CD4-positive, CD25-positive, alpha-beta regulatory T cell (primary cell): ENCODE results near the gene IRS2. TPM values are rescaled to one million over a fixed set of nuclear protein-coding genes. Genes with fewer than 3 reads are reported as not detected.

Source experiments
- ATAC-seq, 2 donors: fragments of 150-1000 bp; cut with Tn5 transposase; one replicate each; pipeline ENCODE4 v1.10.0; 2021; ENCODE audit warnings: low read depth in 2 of 2, moderate number of reproducible peaks in 2 of 2, moderate library complexity in 1 of 2
- DNase-seq, 3 donors: peaks; one replicate each; pipeline versions ENCODE4 v3.0.0 to v3.0.0-alpha.2; 2012 to 2022; ENCODE audit warnings: mixed read lengths in 1 of 3
- H3K27ac ChIP-seq: one replicate; pipeline ENCODE4 v1.7.0; 2013; ENCODE audit warnings: mild to moderate bottlenecking, low read length; ENCODE audit not compliant: insufficient read depth, poor library complexity, severe bottlenecking
- H3K27me3 ChIP-seq: one replicate; pipeline ENCODE4 v1.7.0; 2013; ENCODE audit warnings: low read length; ENCODE audit not compliant: control insufficient read depth, insufficient read depth
- H3K36me3 ChIP-seq: one replicate; pipeline ENCODE4 v1.7.0; 2013; ENCODE audit warnings: mild to moderate bottlenecking, low read length, moderate library complexity; ENCODE audit not compliant: control insufficient read depth, insufficient read depth
- H3K4me1 ChIP-seq: 2 replicates; pipeline ENCODE4 v1.7.0; 2013; ENCODE audit warnings: mild to moderate bottlenecking, low read length; ENCODE audit not compliant: insufficient read depth, control insufficient read depth, poor library complexity, severe bottlenecking
- H3K4me3 ChIP-seq: one replicate; pipeline ENCODE4 v1.7.0; 2013; ENCODE audit warnings: low read depth, mild to moderate bottlenecking, low read length, moderate library complexity
- H3K9me3 ChIP-seq, 2 experiments: 1 replicate in 1 of 2; 2 replicates in 1 of 2; pipeline ENCODE4 v1.7.0; 2013; ENCODE audit warnings: low read length in 2 of 2, mild to moderate bottlenecking in 1 of 2, moderate library complexity in 1 of 2; ENCODE audit not compliant: control insufficient read depth in 2 of 2
- H3K27ac Mint-ChIP-seq, 3 donors: one replicate each; pipeline ENCODE4 v1.8.0; 2020 to 2022; ENCODE audit warnings: mild to moderate bottlenecking in 3 of 3, mixed read lengths in 3 of 3, moderate library complexity in 2 of 3
- H3K27me3 Mint-ChIP-seq: one replicate; pipeline ENCODE4 v1.8.0; 2022; ENCODE audit warnings: mild to moderate bottlenecking, mixed read lengths
- H3K36me3 Mint-ChIP-seq: one replicate; pipeline ENCODE4 v1.8.0; 2020; ENCODE audit warnings: mixed read lengths
- H3K4me1 Mint-ChIP-seq, 4 donors: one replicate each; pipeline ENCODE4 v1.8.0; 2020 to 2022; ENCODE audit warnings: mixed read lengths in 4 of 4, mild to moderate bottlenecking in 1 of 4
- H3K4me3 Mint-ChIP-seq, 4 donors: one replicate each; pipeline ENCODE4 v1.8.0; 2020 to 2022; ENCODE audit warnings: mild to moderate bottlenecking in 4 of 4, mixed read lengths in 4 of 4, moderate library complexity in 3 of 4
- H3K9me3 Mint-ChIP-seq, 7 donors: one replicate each; pipeline ENCODE4 v1.8.0; 2020 to 2022; ENCODE audit warnings: mixed read lengths in 7 of 7, mild to moderate bottlenecking in 3 of 7, moderate library complexity in 2 of 7
- polyA plus RNA-seq, 4 donors: library from polyadenylated mRNA; unstranded; fragments of 300-500 nt; fragmentation: Illumina TruSeq; gene quantifications; one replicate each; pipeline ENCODE4 v1.2.3, GENCODE V29; 2021
- total RNA-seq: library from RNA; stranded (reverse); gene quantifications from one replicate; pipeline ENCODE4 v1.2.3, GENCODE V29; 2022

Gene IRS2
- total and polyA plus RNA-seq, 5 donors from 2014 or later = 1.9 to 86.7 (median 2.7) TPM

DNA sequence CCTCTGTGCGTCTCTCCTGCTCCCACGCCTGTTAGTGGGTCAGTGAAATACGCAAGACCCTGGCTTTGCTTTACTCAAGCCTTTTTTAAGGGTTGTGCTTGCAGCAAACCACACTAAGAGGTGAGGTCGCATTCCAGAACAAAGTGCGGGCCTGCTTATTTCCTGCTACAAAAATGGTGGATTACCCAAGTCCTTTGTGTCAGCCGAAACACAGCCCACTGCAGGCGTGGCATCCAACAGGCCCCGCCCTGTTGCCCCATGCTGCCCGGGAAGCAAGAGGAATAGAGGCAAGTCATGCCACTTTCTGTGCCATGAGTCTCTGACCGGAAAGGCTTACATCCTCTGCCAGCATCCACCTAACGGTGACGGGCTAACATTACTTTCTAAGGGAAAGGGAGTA, 7.7 kb upstream of the IRS2 start:
- Mint-ChIP-seq H3K27me3 (peaks cover 48% of the 10 kb centered on the region), H3K4me1 (peaks cover 10 to 23% (median 19%) of the 10 kb centered on the region in 4 donors), H3K9me3 (no peaks in the 10 kb centered on the region), H3K4me3 (no peak overlapping the region), H3K27ac (no peak overlapping the region), H3K36me3 (no peaks in the 10 kb centered on the region)
- Histone ChIP-seq H3K4me3 (no peak overlapping the region), H3K9me3 (no peaks in the 10 kb centered on the region), H3K27me3 (peaks cover 19% of the 10 kb centered on the region), H3K36me3 (no peaks in the 10 kb centered on the region), H3K27ac (no peak overlapping the region), H3K4me1 (peaks cover 13% of the 10 kb centered on the region)
- ATAC-seq = no peak
- DNase-seq = no peak

- peaks cover 47% of the 10 kb centered on the region for H3K27me3 Mint-ChIP-seq
- no peak overlapping the region for H3K27ac ChIP-seq
- H3K4me1 Mint-ChIP-seq = peaks cover 21 to 31% (median 28%) of the 10 kb centered on the region in 4 donors
- peak in 1 of 3 donors; percentile 32 for DNase-seq
- no peaks in the 10 kb centered on the region for H3K36me3 Mint-ChIP-seq
- H3K27ac Mint-ChIP-seq = no peak overlapping the region
- H3K4me3 ChIP-seq = no peak overlapping the region
- peaks cover 16% of the 10 kb centered on the region for H3K27me3 ChIP-seq
- H3K9me3 Mint-ChIP-seq = no peaks in the 10 kb centered on the region
- H3K9me3 ChIP-seq = no peaks in the 10 kb centered on the region
- H3K4me3 Mint-ChIP-seq = no peak overlapping the region
- no peak for ATAC-seq
- H3K36me3 ChIP-seq = no peaks in the 10 kb centered on the region
- peaks cover 17% of the 10 kb centered on the region for H3K4me1 ChIP-seq
Observed at GRCh38 chr13:109792416-109793059, 6.2 kb upstream of the IRS2 start.

GRCh38 chr13:109790942-109791605, 4.7 kb upstream of the IRS2 start:
- Mint-ChIP-seq H3K36me3 (no peaks in the 10 kb centered on the region), H3K27me3 (peaks cover 35% of the 10 kb centered on the region), H3K27ac (peak overlapping the region in 1 of 3 donors; percentile 44), H3K4me3 (peak overlapping the region in 1 of 4 donors; percentile 51), H3K9me3 (peaks cover 0 to 2% (median 0%) of the 10 kb centered on the region in 7 donors), H3K4me1 (peaks cover 21 to 31% (median 28%) of the 10 kb centered on the region in 4 donors)
- Histone ChIP-seq H3K36me3 (no peaks in the 10 kb centered on the region), H3K4me3 (no peak overlapping the region), H3K27ac (no peak overlapping the region), H3K27me3 (peaks cover 11% of the 10 kb centered on the region), H3K9me3 (no peaks in the 10 kb centered on the region), H3K4me1 (peaks cover 18% of the 10 kb centered on the region)
- ATAC-seq (no peak), DNase-seq (peak in 2 of 3 donors; percentile 62 to 74)

DNA sequence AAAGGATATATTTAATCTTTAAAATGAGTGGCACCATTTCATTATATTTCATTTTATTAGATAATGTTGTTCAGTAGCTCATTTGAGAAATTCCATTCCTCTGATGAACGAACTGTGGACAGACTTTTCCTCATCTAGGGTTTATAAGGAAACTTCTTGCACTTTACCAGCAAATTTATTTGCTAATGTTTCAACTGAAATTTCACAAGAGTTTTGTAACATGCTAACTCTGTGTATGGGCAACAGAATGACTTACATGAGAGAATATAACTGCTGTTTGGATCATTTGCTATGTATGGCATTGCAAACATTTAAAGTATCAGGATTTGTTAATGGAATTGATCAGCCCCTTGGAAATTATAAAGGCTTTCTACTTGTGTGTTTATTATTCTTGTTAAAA, 3.7 kb upstream of the IRS2 start:
- H3K27ac ChIP-seq = no peak overlapping the region
- ATAC-seq (no peak), DNase-seq (no peak)
- no peaks in the 10 kb centered on the region for H3K36me3 Mint-ChIP-seq
- no peaks in the 10 kb centered on the region for H3K36me3 ChIP-seq
- H3K27ac Mint-ChIP-seq = no peak overlapping the region
- peaks cover 21 to 30% (median 27%) of the 10 kb centered on the region in 4 donors for H3K4me1 Mint-ChIP-seq
- peaks cover 17% of the 10 kb centered on the region for H3K4me1 ChIP-seq
- peaks cover 0 to 2% (median 0%) of the 10 kb centered on the region in 7 donors for H3K9me3 Mint-ChIP-seq
- H3K9me3 ChIP-seq = no peaks in the 10 kb centered on the region
- peak overlapping the region in 1 of 4 donors; percentile 94 for H3K4me3 Mint-ChIP-seq
- H3K27me3 Mint-ChIP-seq = peaks cover 26% of the 10 kb centered on the region
- H3K4me3 ChIP-seq = no peak overlapping the region
- H3K27me3 ChIP-seq = peaks cover 8% of the 10 kb centered on the region

DNA sequence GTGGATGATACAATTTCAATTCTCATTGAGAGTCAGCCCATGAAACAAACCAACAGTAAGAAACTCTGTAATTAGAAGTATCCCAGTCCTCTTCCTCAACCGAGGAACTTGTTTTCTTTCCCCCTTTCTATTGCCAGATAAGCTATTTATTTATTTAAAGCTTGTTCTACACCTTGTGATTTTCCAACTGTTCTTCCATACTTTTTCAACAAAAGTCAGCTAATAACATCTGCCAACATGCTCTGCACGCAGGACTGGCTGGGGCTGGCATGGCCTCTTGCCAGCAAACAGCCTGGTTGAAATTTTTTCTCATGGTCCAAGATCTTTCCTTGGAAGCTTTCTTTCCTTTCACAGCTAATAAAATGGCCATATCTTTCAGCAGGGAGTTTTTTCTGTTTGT, 2.9 kb upstream of the IRS2 start:
- Mint-ChIP-seq H3K4me1 (peaks cover 21 to 26% (median 23%) of the 10 kb centered on the region in 4 donors), H3K27ac (peak overlapping the region; percentile 6 to 76 (median 45)), H3K36me3 (no peaks in the 10 kb centered on the region), H3K4me3 (peak overlapping the region in 1 of 4 donors; percentile 94), H3K27me3 (peaks cover 20% of the 10 kb centered on the region), H3K9me3 (peaks cover 0 to 2% (median 0%) of the 10 kb centered on the region in 7 donors)
- H3K27me3 ChIP-seq = peaks cover 8% of the 10 kb centered on the region
- DNase-seq (no peak), ATAC-seq (no peak)
- H3K36me3 ChIP-seq = no peaks in the 10 kb centered on the region
- H3K9me3 ChIP-seq = no peaks in the 10 kb centered on the region
- no peak overlapping the region for H3K4me3 ChIP-seq
- H3K4me1 ChIP-seq = peaks cover 12% of the 10 kb centered on the region
- no peak overlapping the region for H3K27ac ChIP-seq

- Histone ChIP-seq H3K27ac (peak overlapping the region; percentile 47), H3K36me3 (no peaks in the 10 kb centered on the region), H3K9me3 (no peaks in the 10 kb centered on the region), H3K4me3 (peak overlapping the region; percentile 26), H3K4me1 (peaks cover 12% of the 10 kb centered on the region), H3K27me3 (peaks cover 3% of the 10 kb centered on the region)
- Mint-ChIP-seq H3K27ac (peak overlapping the region; percentile 6 to 76 (median 45)), H3K27me3 (peaks cover 20% of the 10 kb centered on the region), H3K4me1 (peaks cover 21 to 26% (median 23%) of the 10 kb centered on the region in 4 donors), H3K9me3 (peaks cover 0 to 2% (median 0%) of the 10 kb centered on the region in 7 donors), H3K4me3 (peak overlapping the region; percentile 56 to 94 (median 78)), H3K36me3 (no peaks in the 10 kb centered on the region)
- peak in 1 of 3 donors; percentile 53 for DNase-seq
- no peak for ATAC-seq
Observed at GRCh38 chr13:109788372-109789111, 2.2 kb upstream of the IRS2 start.

- Histone ChIP-seq H3K4me3 (peak overlapping the region; percentile 26), H3K27ac (peak overlapping the region; percentile 69), H3K36me3 (no peaks in the 10 kb centered on the region), H3K4me1 (peaks cover 7% of the 10 kb centered on the region), H3K9me3 (no peaks in the 10 kb centered on the region), H3K27me3 (peaks cover 3% of the 10 kb centered on the region)
- DNase-seq (peak; percentile 33 to 38 (median 38)), ATAC-seq (no peak)
- Mint-ChIP-seq H3K36me3 (no peaks in the 10 kb centered on the region), H3K27ac (peak overlapping the region; percentile 6 to 89 (median 20)), H3K4me1 (peaks cover 19 to 23% (median 21%) of the 10 kb centered on the region in 4 donors), H3K9me3 (peaks cover 0 to 2% (median 0%) of the 10 kb centered on the region in 7 donors), H3K4me3 (peak overlapping the region; percentile 82 to 94 (median 86)), H3K27me3 (peaks cover 20% of the 10 kb centered on the region)
Observed at GRCh38 chr13:109787135-109787954, 962 bp upstream of the IRS2 start.
